DOHH2 (cell line): ENCODE data around the gene BMPER.

ENCODE experiments used
- CTCF ChIP-seq: fragments of 200-600 bp; sonication (generic); IDR thresholded peaks from one replicate; pipeline ENCODE4 v1.5.1; 2014; ENCODE audit warnings: antibody characterized with exemption, mild to moderate bottlenecking, low read depth, low read length; ENCODE audit not compliant: poor library complexity, severe bottlenecking
- EZH2phosphoT487 ChIP-seq: fragments of 200-600 bp; sonication (generic); IDR thresholded peaks from 2 replicates; pipeline ENCODE4 v1.6.1; 2017; ENCODE audit warnings: borderline replicate concordance, mild to moderate bottlenecking, antibody characterized with exemption, low read length, moderate library complexity, mixed read lengths

GRCh38 chr7:33959676-33960075, 54.3 kb downstream of the BMPER start:
- TF ChIP-seq CTCF (no peak), EZH2phosphoT487 (no peak)
